ENCODE results near the gene FLVCR2. TPM values are rescaled to one million over a fixed set of nuclear protein-coding genes. Genes with fewer than 3 reads are reported as not detected.

The FLVCR2 gene
- total and polyA plus RNA-seq, 2 of the 13 experiments (the other 11 are each of a cell fraction or from before 2014, with no cell fraction given): 9.9 to 10.5 TPM

DNA sequence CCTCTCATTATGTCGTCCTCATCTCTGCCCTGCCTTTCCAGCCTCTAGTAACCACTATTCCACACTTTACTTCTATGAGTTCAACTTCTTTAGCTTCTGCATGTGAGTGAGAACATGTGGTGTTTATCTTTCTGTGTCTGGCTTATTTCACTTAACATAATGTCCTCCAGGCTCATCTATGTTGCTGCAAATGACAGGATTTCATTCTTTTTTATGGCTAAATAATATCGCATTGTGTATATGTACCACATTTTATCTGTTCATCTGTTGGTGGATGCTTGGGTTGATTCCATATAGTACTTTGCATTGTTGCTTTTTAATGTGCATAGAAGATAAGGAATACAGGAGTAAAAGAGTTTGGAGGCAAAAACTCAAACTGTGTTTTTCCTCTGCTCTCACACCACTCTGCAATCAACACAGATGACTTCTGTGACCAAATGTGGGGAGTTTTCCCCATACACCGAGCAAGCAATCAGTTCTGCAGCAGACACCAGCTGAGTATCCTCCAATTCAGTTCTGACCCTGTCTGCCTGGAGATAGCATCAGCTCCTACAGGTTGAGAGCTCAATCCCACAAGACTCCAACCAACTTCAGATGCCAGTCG lies 24.6 kb upstream of the FLVCR2 start:
- FAIRE-seq (no peak), ATAC-seq (no peak), DNase-seq (ENCODE audit: low spot score) (no peak)
- Histone ChIP-seq H4K20me1 (ENCODE audit: insufficient read depth, low read length) (no peaks in the 10 kb centered on the region; the same call in 1 of the 2 replicates), H3K36me3 (replicated peaks in 1 of 2; ENCODE audit: control insufficient read depth in 1 of 2, insufficient read depth in 2 of 2, low read length in 2 of 2) (no peaks in the 10 kb centered on the region), H2AFZ (ENCODE audit: low read length) (no peak overlapping the region), H3K9ac (ENCODE audit: insufficient read depth, low read depth, low read length) (no peak overlapping the region), H3K27ac (ENCODE audit: extremely low read length, insufficient read depth, low read length) (no peak overlapping the region), H3K4me3 (replicated peaks in 1 of 3; ENCODE audit: insufficient read depth in 1 of 3, low read depth in 2 of 3, low read length in 3 of 3) (no peak overlapping the region), H3K27me3 (ENCODE audit: control insufficient read depth in 1 of 2, insufficient read depth in 2 of 2, low read length in 2 of 2) (peaks cover 0 to 11% of the 10 kb centered on the region in 2 experiments; a peak in 1 of 5 replicates), H3K4me2 (ENCODE audit: low read depth, low read length) (no peak overlapping the region), H3K79me2 (ENCODE audit: insufficient read depth, low read length) (no peaks in the 10 kb centered on the region), H3K4me1 (ENCODE audit: insufficient read depth, low read length) (no peaks in the 10 kb centered on the region; the same call in 1 of the 2 replicates), H3K9me3 (ENCODE audit: low read length) (no peaks in the 10 kb centered on the region; the same call in 1 of the 2 replicates)
- 23% methylated on average over 4 of the region's 4 CpGs for WGBS (ENCODE audit: low lambda C conversion rate)
- POLR2A ChIA-PET: no interaction called here
- in situ Hi-C loops (cut with HindIII; ENCODE audit: extremely low pct_ligation_motif_present, low pct_unique_long_range_greater_than_20kb): no loop called here
- BruUV-seq (replicated peaks): no TSS peak
- CTCF ChIA-PET (ENCODE audit: low intra/inter-chr PET ratio, low total read pairs): no interaction called here
- intact Hi-C loops (cut with micrococcal nuclease; ENCODE audit: unreplicated experiment): no loop called here
- TF ChIP-seq, protein P1, sequence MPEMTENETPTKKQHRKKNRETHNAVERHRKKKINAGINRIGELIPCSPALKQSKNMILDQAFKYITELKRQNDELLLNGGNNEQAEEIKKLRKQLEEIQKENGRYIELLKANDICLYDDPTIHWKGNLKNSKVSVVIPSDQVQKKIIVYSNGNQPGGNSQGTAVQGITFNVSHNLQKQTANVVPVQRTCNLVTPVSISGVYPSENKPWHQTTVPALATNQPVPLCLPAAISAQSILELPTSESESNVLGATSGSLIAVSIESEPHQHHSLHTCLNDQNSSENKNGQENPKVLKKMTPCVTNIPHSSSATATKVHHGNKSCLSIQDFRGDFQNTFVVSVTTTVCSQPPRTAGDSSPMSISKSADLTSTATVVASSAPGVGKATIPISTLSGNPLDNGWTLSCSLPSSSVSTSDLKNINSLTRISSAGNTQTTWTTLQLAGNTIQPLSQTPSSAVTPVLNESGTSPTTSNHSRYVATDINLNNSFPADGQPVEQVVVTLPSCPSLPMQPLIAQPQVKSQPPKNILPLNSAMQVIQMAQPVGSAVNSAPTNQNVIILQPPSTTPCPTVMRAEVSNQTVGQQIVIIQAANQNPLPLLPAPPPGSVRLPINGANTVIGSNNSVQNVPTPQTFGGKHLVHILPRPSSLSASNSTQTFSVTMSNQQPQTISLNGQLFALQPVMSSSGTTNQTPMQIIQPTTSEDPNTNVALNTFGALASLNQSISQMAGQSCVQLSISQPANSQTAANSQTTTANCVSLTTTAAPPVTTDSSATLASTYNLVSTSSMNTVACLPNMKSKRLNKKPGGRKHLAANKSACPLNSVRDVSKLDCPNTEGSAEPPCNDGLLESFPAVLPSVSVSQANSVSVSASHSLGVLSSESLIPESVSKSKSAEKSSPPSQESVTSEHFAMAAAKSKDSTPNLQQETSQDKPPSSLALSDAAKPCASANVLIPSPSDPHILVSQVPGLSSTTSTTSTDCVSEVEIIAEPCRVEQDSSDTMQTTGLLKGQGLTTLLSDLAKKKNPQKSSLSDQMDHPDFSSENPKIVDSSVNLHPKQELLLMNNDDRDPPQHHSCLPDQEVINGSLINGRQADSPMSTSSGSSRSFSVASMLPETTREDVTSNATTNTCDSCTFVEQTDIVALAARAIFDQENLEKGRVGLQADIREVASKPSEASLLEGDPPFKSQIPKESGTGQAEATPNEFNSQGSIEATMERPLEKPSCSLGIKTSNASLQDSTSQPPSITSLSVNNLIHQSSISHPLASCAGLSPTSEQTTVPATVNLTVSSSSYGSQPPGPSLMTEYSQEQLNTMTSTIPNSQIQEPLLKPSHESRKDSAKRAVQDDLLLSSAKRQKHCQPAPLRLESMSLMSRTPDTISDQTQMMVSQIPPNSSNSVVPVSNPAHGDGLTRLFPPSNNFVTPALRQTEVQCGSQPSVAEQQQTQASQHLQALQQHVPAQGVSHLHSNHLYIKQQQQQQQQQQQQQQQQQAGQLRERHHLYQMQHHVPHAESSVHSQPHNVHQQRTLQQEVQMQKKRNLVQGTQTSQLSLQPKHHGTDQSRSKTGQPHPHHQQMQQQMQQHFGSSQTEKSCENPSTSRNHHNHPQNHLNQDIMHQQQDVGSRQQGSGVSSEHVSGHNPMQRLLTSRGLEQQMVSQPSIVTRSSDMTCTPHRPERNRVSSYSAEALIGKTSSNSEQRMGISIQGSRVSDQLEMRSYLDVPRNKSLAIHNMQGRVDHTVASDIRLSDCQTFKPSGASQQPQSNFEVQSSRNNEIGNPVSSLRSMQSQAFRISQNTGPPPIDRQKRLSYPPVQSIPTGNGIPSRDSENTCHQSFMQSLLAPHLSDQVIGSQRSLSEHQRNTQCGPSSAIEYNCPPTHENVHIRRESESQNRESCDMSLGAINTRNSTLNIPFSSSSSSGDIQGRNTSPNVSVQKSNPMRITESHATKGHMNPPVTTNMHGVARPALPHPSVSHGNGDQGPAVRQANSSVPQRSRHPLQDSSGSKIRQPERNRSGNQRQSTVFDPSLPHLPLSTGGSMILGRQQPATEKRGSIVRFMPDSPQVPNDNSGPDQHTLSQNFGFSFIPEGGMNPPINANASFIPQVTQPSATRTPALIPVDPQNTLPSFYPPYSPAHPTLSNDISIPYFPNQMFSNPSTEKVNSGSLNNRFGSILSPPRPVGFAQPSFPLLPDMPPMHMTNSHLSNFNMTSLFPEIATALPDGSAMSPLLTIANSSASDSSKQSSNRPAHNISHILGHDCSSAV (CRISPR knock-in tag; IDR thresholded peaks at IDR 0.05; ENCODE audit: borderline replicate concordance): no peak
- TF ChIP-seq, protein P2, sequence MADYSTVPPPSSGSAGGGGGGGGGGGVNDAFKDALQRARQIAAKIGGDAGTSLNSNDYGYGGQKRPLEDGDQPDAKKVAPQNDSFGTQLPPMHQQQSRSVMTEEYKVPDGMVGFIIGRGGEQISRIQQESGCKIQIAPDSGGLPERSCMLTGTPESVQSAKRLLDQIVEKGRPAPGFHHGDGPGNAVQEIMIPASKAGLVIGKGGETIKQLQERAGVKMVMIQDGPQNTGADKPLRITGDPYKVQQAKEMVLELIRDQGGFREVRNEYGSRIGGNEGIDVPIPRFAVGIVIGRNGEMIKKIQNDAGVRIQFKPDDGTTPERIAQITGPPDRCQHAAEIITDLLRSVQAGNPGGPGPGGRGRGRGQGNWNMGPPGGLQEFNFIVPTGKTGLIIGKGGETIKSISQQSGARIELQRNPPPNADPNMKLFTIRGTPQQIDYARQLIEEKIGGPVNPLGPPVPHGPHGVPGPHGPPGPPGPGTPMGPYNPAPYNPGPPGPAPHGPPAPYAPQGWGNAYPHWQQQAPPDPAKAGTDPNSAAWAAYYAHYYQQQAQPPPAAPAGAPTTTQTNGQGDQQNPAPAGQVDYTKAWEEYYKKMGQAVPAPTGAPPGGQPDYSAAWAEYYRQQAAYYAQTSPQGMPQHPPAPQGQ (CRISPR knock-in tag; IDR thresholded peaks at IDR 0.05; ENCODE audit: borderline replicate concordance): no peak
- TF ChIP-seq ONECUT2 (CRISPR knock-in tag; IDR thresholded peaks at IDR 0.05) (no peak), ZNF552 (CRISPR knock-in tag; IDR thresholded peaks at IDR 0.05; ENCODE audit: borderline replicate concordance) (no peak), TEAD3 (CRISPR knock-in tag; optimal IDR thresholded peaks at IDR 0.05; ENCODE audit: borderline replicate concordance) (no peak), ZNF703 (CRISPR knock-in tag; IDR thresholded peaks at IDR 0.05; ENCODE audit: borderline replicate concordance) (no peak)

Data from HepG2 (cell line).